LNCAP (cell line): ENCODE results near the gene SCMH1.
A peak's percentile ranks its signal among the peaks of the same experiment; 100 is the strongest.

Experiments
- CTCF ChIP-seq: fragments of 450-650 bp; IDR thresholded peaks from 2 replicates; pipeline ENCODE4 v1.5.1; 2017; ENCODE audit warnings: mild to moderate bottlenecking

Gene SCMH1

DNA sequence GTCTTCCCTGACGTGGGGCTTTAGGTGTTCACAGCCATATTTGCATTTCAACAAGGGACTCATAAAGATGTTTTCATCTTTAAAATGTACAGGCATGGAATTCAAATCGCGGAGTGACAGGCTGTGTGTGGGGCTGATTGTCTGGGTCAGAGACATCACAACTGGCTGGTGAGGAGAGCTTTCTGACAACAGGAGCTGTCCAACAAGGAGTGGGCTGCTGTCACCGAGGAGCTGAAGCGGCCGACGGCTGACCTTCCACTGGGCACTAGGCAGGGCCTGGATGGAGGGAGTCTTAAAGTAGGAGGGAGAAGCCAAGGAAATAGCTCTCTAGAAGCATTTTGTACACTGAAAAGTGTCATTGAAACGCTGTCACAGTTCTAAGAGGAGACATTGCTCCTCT, 30.5 kb upstream of the SCMH1 start:
- no peak for TF ChIP-seq CTCF

DNA sequence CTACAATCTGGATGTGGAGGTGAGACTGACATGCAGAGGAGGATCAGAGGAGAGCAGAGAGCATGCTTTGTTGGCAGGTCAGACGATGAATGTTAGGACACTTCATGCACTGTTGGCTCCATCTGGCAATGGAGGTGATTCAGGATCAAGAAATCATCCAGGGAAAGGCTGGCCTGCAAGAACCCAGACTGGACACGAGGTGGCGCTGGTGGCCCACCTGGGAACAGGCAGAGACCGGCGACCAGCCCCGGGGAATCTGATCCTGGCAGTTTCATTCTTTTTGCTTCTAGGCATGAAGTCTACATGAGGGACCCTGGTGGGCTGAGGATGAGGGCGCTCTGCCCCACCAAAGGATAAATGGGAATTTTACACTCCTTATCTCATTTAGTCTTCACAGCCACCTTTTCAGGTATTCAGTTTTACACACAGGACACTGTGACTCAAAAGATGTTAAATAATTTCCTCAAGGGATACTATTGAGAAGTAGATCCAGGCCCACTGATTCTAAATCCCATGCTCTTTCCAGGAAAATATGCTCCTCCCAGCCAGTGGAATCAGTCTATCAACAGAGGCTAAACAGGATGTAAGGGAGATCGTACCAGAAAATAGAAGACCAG, 26.2 kb upstream of the SCMH1 start:
- peak; percentile 98 for TF ChIP-seq CTCF

GRCh38 chr1:41261926-41262618, 20.0 kb upstream of the SCMH1 start:
- no peak for TF ChIP-seq CTCF

DNA sequence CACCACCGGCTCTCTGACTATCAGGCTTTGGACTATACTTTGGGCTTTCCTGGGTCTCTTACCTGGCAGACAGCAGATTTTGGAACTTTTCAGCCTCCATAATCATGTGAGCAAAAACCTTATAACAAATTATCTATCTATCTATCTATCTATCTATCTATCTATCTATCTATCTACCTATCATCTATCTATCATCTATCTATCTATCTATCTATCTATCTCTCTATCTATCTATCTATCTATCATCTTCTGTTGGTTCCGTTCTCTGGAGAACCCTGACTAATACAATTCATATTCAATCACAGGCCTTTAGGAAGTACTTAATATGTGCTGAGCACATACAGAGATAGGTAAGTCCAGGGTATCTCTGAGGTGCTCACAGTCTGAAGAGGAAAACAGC, 18.7 kb upstream of the SCMH1 start:
- TF ChIP-seq CTCF: no peak

- TF ChIP-seq CTCF: no peak
Measured at GRCh38 chr1:41259221-41259620, 17.1 kb upstream of the SCMH1 start.

DNA sequence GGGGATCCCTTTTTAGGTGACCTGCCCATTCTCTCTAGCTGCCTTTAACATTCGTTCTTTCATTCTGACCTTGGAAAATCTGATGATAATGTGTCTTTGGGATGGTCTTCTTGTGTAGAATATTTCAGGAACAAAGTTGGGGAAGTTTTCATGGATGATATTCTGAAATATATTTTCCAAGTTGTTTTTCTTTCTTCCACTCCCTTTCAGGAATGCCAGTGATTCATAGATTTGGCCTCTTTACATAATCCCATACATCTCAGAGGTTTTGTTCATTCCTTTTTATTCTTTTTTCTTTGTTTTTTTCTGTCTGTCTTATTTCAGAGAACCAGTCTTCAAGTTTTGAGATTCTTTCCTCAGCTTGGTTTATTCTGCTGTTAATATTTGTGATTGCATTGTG, 13.9 kb upstream of the SCMH1 start:
- TF ChIP-seq CTCF: no peak

GRCh38 chr1:41249319-41249718, 7.2 kb upstream of the SCMH1 start:
- TF ChIP-seq CTCF: no peak
